Loucy (cell line): ENCODE measurements around the gene INPP5J.

Experiments
- H2AFZ ChIP-seq: fragments of 200-600 bp; sonication (generic); 2 replicates; pipeline ENCODE4 v1.6.0; 2016; ENCODE audit warnings: antibody characterized with exemption, mild to moderate bottlenecking, low read length, moderate library complexity
- H3F3A ChIP-seq: fragments of 200-600 bp; 2 replicates; pipeline ENCODE4 v1.6.0; 2016; ENCODE audit warnings: antibody characterized with exemption, low read depth, mild to moderate bottlenecking
- H3K27me3 ChIP-seq: fragments of 200-600 bp; sonication (generic); 2 replicates; pipeline ENCODE4 v1.6.1; 2014; ENCODE audit warnings: low read length, mild to moderate bottlenecking; ENCODE audit not compliant: insufficient read depth, poor library complexity, severe bottlenecking
- H3K36me3 ChIP-seq: fragments of 200-600 bp; sonication (generic); 2 replicates; pipeline ENCODE4 v1.6.1; 2016; ENCODE audit warnings: low read length; ENCODE audit not compliant: insufficient read depth
- H3K4me1 ChIP-seq: fragments of 200-600 bp; sonication (generic); 2 replicates; pipeline ENCODE4 v1.5.1; 2014; ENCODE audit warnings: low read length, mild to moderate bottlenecking; ENCODE audit not compliant: insufficient read depth, poor library complexity, severe bottlenecking
- H3K4me2 ChIP-seq: fragments of 200-600 bp; sonication (generic); 2 replicates; pipeline ENCODE4 v1.6.0; 2014; ENCODE audit warnings: antibody characterized with exemption, low read length, low read depth, mild to moderate bottlenecking; ENCODE audit not compliant: poor library complexity, severe bottlenecking
- H3K4me3 ChIP-seq: fragments of 200-600 bp; sonication (generic); 2 replicates; pipeline ENCODE4 v1.5.1; 2014; ENCODE audit warnings: low read length, mild to moderate bottlenecking, mixed read lengths; ENCODE audit not compliant: poor library complexity, severe bottlenecking
- H3K79me2 ChIP-seq: fragments of 200-600 bp; sonication (generic); 2 replicates; pipeline ENCODE4 v1.6.1; 2014; ENCODE audit warnings: low read length; ENCODE audit not compliant: insufficient read depth
- H3K9ac ChIP-seq: fragments of 200-600 bp; sonication (generic); 2 replicates; pipeline ENCODE4 v1.6.0; 2014; ENCODE audit warnings: mild to moderate bottlenecking, low read depth, low read length, moderate library complexity; ENCODE audit not compliant: poor library complexity, severe bottlenecking
- H3K9me2 ChIP-seq: fragments of 200-600 bp; sonication (generic); replicated peaks from 2 replicates; pipeline ENCODE4 v1.6.1; 2016; ENCODE audit warnings: low read depth, low read length, mixed read lengths
- H3K9me3 ChIP-seq: fragments of 200-600 bp; sonication (generic); 2 replicates; pipeline ENCODE4 v1.6.1; 2014; ENCODE audit warnings: mild to moderate bottlenecking, antibody characterized with exemption, low read length, low read depth; ENCODE audit not compliant: insufficient read depth
- H4K20me1 ChIP-seq: fragments of 200-600 bp; sonication (generic); 2 replicates; pipeline ENCODE4 v1.6.0; 2014; ENCODE audit warnings: antibody characterized with exemption, low read length, mild to moderate bottlenecking; ENCODE audit not compliant: insufficient read depth, poor library complexity, severe bottlenecking
- CTCF ChIP-seq: fragments of 200-600 bp; sonication (generic); conservative IDR thresholded peaks from 2 replicates; pipeline ENCODE4 v1.5.1; 2014; ENCODE audit warnings: mild to moderate bottlenecking, antibody characterized with exemption, low read length
- EZH2phosphoT487 ChIP-seq: fragments of 200-600 bp; IDR thresholded peaks from 2 replicates; pipeline ENCODE4 v1.6.1; 2018; ENCODE audit warnings: antibody characterized with exemption, mild to moderate bottlenecking, moderate library complexity, borderline replicate concordance

The INPP5J gene

DNA sequence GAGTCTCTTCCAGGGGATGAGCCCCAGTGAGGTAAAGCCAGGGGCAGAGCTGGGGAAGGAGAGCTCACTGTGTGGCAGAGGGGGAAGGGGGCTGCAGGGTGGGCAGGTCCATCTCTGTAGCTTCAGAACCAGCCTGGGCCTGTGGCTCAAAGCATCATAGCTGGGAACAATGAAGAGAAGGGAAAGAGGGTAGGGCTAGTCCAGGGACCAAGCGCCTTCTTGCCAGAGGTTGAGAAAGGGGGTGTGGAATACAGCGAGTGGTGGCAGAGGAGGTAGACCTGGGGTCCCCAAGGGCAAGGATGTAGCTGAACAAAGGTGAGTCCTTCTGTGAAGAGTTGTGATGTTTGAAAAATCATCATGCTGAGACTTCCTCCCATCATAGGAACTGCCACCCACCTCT is 18.8 kb downstream of the INPP5J start:
- no peaks in the 10 kb centered on the region for H3K9me3 ChIP-seq
- H3F3A ChIP-seq, result no peaks in the 10 kb centered on the region
- H4K20me1 ChIP-seq, result no peaks in the 10 kb centered on the region
- H3K9ac ChIP-seq, result no peak overlapping the region
- H3K27me3 ChIP-seq, result no peaks in the 10 kb centered on the region
- H3K4me2 ChIP-seq, result no peak overlapping the region
- H3K9me2 ChIP-seq, result no peaks in the 10 kb centered on the region
- no peak overlapping the region for H3K4me3 ChIP-seq
- H2AFZ ChIP-seq, result no peak overlapping the region
- no peaks in the 10 kb centered on the region for H3K79me2 ChIP-seq
- H3K36me3 ChIP-seq, result no peaks in the 10 kb centered on the region
- TF ChIP-seq EZH2phosphoT487, result no peak
- TF ChIP-seq CTCF, result no peak
- no peaks in the 10 kb centered on the region for H3K4me1 ChIP-seq

- Histone ChIP-seq H4K20me1 (no peaks in the 10 kb centered on the region), H3K4me2 (no peak overlapping the region), H3K9me3 (no peaks in the 10 kb centered on the region), H3K4me1 (no peaks in the 10 kb centered on the region), H2AFZ (no peak overlapping the region), H3K9ac (no peak overlapping the region), H3K36me3 (no peaks in the 10 kb centered on the region), H3K4me3 (no peak overlapping the region), H3K79me2 (no peaks in the 10 kb centered on the region), H3K27me3 (no peaks in the 10 kb centered on the region), H3F3A (no peaks in the 10 kb centered on the region), H3K9me2 (no peaks in the 10 kb centered on the region)
- TF ChIP-seq CTCF (no peak), EZH2phosphoT487 (no peak)
Observed at GRCh38 chr22:31142285-31142684, 19.5 kb downstream of the INPP5J start.

DNA sequence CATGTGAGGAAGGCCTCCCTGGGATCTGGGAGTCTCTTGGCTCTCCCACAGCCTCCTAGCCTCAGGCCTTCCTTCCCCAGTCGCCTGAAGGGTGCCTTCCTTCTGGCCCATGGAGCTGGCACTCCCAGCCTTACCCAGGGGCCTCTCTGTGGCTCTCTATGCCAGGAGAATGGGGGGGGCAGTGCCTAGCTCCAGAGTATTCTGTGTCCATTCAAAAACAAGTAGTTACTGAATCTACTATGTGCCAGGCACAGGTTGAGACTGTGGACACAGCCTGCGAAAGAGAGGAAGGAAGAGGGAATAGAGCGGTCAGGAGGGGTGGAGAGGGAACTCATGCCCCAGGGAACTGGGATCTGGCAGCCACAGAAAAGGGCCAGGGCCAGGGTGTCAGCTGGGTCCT is 20.3 kb downstream of the INPP5J start:
- H3K9me2 ChIP-seq, result no peaks in the 10 kb centered on the region
- no peak overlapping the region for H3K4me2 ChIP-seq
- H3K27me3 ChIP-seq, result no peaks in the 10 kb centered on the region
- H3F3A ChIP-seq, result no peaks in the 10 kb centered on the region
- no peaks in the 10 kb centered on the region for H3K79me2 ChIP-seq
- no peak overlapping the region for H2AFZ ChIP-seq
- H3K36me3 ChIP-seq, result no peaks in the 10 kb centered on the region
- H3K4me3 ChIP-seq, result no peak overlapping the region
- no peak for TF ChIP-seq CTCF
- TF ChIP-seq EZH2phosphoT487, result no peak
- H3K9me3 ChIP-seq, result no peaks in the 10 kb centered on the region
- H3K4me1 ChIP-seq, result no peaks in the 10 kb centered on the region
- no peak overlapping the region for H3K9ac ChIP-seq
- H4K20me1 ChIP-seq, result no peaks in the 10 kb centered on the region
